Stimulated activated CD4-positive, alpha-beta T cell treated with anti-CD3 and anti-CD28 coated beads, Interleukin-15, amount 100 ng/mL, for 1 hour (primary cell): ENCODE data around the gene ARL6IP5.

Experiments used
- DNase-seq, 2 donors: peaks; one replicate each; pipeline ENCODE4 v3.0.0-alpha.2; 2020; ENCODE audit warnings: low read depth in 1 of 2, low spot score in 1 of 2

ARL6IP5 gene

DNA sequence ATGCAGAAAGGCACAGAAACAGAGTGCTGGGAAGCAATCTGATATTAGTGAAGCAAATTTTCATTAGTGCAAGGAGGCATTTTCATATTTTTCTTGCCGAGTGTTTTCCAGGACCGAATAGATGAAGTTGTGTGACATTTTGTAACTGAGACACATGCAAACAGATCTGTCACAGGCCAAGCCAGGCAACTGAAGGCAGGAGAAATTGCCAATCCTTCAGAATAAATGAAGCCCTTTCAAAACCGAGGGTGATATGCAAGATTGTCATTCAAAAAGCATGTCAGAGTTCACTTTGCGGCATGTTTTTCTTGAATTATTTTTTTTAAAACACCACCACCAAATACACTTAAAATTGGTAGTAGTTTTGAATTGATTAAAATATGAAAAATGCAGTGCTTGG lies 31.4 kb downstream of the ARL6IP5 start:
- no peak for DNase-seq

DNA sequence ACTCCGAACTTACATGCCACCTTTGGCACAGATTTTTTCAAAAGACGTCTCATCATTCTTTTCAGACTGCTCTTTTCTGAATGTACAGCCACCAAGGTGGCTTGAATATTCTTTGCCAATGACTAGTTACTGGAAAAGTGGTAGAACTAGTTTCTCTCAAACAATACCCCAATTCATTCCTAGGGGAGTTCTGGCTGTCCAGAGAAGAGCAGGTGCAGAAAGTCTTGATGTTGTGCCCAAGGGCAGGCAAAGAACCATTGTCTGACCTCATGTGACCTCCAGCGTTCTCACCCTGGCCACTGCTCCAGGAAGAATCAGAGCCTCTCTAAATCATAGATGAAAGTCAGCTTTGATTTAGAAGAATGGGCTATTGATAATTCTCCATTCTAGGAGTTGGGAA lies 32.2 kb downstream of the ARL6IP5 start:
- DNase-seq = no peak

- no peak for DNase-seq
Observed at GRCh38 chr3:69118555-69118954, 33.8 kb downstream of the ARL6IP5 start.

GRCh38 chr3:69119138-69119537 lies 34.4 kb downstream of the ARL6IP5 start:
- no peak for DNase-seq

DNA sequence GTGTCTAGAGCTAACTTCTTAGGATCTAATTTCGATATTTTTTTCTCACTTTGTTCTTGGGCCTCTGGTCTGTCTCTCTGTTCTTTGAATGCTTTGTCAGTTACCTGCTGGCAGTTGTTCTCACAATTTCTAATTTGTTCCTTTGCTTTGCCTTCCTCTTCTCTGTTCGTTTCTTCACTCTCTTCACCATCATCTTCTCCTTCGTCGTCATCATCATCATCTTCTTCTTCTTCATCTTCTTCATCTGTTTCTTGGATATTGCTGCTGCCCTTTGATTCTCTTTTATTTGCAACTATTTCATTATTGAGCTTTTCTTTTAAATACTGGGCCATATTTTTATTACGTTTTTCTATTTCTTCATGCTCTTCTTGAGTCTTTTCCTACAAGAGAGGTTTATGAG lies 34.9 kb downstream of the ARL6IP5 start:
- DNase-seq = no peak

- DNase-seq = peak; percentile 45 to 66
Observed at GRCh38 chr3:69120879-69121464, 36.2 kb downstream of the ARL6IP5 start.

- no peak for DNase-seq
Observed at GRCh38 chr3:69121513-69121912, 36.8 kb downstream of the ARL6IP5 start.

GRCh38 chr3:69121950-69122349 lies 37.2 kb downstream of the ARL6IP5 start:
- DNase-seq = no peak

DNA sequence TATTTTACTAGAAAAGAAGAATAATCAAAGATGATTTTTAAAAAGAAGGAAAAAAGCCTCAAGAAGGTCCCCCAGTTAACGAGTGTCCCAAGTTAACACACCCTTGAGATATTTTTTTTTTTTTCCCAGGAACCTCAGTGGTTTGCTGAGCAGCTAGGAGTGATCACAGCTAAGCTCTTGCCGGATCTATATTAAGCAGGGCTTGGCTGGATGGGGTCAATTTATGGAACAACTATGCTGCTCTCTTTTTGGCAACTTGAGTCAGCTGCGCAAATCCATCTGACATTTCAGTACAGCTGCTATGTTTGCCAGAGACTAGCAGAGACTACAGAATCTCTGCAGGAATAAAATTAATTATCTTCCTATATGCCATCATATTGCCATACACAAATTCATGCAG lies 37.7 kb downstream of the ARL6IP5 start, which contains the start of gene LMOD3:
Gene LMOD3 (minus strand): TSS at position 193 of the 400 bp plus-strand sequence. CDS start 209 bp downstream, outside the sequence.
- DNase-seq = no peak

GRCh38 chr3:69126216-69126615 lies 41.5 kb downstream of the ARL6IP5 start:
- DNase-seq = no peak

- DNase-seq = no peak
Observed at GRCh38 chr3:69126999-69127398, 42.3 kb downstream of the ARL6IP5 start.

DNA sequence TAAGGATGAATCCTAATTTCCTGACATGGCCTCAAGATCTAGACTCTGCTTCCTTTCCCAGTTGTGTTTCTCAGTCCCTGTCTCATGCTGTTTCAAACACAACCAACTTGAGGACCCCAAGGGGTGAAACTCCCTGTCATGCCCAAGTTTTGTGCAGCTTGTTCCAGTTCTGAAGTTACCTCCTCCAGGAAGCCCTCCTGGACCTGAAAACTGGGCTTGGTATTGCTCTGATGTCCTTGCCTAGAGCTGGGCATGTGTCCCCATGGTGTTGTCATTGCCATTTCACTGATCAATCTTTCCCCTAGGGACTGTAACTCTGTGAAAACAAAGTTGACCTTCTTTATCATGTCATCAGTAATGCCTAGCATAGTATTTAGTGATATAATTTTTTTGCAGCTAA lies 43.8 kb downstream of the ARL6IP5 start:
- DNase-seq = no peak

- no peak for DNase-seq
Observed at GRCh38 chr3:69129531-69129930, 44.8 kb downstream of the ARL6IP5 start.

GRCh38 chr3:69130689-69131088 lies 46.0 kb downstream of the ARL6IP5 start:
- no peak for DNase-seq

DNA sequence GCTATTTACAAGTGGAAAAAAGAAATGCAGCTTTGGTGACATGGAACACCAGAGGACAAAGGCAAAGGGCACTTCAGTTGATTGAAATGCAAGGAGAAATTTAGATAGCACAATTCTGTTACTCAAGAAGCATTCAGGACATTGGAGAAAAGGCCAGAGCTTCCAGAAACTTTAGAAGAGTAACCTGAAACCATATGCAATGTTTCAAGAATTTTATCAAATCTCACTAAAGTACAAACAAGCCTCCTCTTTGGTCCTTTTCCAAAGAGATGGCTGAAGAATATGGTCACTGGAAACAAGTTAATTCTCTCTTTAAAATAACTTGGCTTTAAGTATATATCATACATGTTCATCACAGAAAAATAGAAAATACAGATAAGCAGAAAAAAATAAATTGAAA lies 52.3 kb downstream of the ARL6IP5 start:
- no peak for DNase-seq

GRCh38 chr3:69137412-69137811 lies 52.7 kb downstream of the ARL6IP5 start:
- no peak for DNase-seq

DNA sequence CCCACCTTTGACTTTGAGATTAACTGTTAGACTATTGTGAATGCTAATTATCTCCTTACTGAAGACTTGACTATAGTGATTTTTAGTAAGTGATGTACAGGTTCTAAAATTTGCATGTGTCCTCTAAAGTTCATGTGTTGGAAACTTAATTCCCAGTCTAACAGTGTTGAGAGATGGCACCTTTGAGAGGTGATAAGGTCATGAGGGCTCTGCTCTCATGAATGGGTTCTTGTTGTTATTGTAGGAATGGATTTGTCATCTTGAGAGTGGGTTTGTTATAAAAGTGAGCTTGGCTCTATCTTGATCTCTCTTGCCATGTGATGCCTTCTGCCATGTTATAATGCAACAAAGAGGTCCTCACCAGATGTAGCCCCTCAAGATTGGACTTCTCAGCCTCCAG lies 56.6 kb downstream of the ARL6IP5 start:
- DNase-seq = no peak

- no peak for DNase-seq
Observed at GRCh38 chr3:69142090-69142489, 57.4 kb downstream of the ARL6IP5 start.

- DNase-seq = no peak
Observed at GRCh38 chr3:69142797-69143454, 58.2 kb downstream of the ARL6IP5 start.

GRCh38 chr3:69143612-69144011 lies 58.9 kb downstream of the ARL6IP5 start:
- no peak for DNase-seq

DNA sequence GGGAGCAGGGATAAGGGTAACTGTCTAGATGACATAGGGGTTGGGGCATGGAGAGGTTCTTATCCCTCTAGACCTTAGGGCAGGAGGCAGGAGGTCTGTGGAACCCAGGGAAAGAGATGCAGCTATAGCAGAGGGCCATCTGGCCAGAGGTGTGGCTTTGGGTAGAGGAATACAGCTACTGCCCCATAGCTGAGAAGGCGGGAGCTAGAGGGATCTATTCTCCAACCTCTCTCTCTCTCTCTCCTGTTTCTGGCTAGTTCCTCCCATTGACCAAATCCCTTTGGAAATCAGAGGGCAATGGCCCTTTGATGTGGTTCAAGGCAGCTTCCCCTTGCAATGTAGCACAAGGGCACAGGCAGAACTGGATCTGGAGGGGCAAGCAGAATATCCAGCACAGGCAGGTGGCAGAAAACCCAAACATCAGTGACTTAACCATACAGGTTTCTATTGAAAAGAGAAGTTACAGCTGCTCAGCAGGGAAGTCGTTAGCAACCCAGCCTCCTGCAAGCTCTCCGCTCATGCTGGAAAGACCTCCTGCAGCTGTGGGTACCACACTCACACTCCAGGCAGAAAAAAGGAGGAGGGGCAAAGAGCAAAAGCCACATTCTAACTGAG lies 60.0 kb downstream of the ARL6IP5 start:
- DNase-seq = no peak

DNA sequence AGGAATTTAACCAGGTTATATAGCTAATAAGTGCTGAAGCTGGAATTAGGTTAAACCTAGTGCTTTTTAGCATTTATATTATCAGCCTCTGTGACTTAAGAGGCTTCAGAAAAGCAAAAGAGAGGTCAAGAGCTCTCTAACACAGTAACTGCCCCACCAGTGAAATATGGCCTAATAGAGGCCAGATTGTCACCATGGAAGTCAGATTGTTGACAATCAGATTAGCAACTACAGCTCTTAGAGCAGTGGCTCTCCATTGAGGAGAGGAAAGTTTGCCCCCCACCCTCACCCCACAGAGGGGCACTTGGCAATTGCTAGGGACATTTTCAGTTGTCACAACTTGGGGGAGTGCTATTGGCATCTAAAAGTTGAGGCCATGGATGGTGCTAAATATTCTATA lies 61.0 kb downstream of the ARL6IP5 start:
- DNase-seq = no peak

DNA sequence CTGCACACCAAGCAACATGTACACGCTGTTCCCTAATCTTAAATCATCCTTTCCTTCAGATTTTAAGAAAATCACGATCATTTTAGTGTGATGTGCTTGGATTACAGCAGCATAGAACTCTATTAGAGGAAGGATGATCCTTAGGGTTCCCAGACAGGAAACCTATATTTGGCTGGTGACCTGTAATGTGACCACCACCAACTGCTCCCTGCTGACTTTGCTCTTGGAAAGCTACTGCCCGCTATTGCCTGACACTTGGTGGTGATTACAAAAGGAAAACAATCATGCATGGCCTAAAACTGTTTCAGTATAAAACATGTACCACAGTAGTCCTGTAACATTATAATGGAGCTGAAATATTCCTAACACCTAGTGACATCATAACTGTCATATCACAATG lies 64.8 kb downstream of the ARL6IP5 start:
- DNase-seq = no peak
